ENCODE results near the gene EIF1AD. TPM values are rescaled to one million over a fixed set of nuclear protein-coding genes. Genes with fewer than 3 reads are reported as not detected.
A peak's percentile ranks its signal among the peaks of the same experiment; 100 is the strongest.

The EIF1AD gene
- total and polyA plus RNA-seq, 8 donors = 9.5 to 16.0 (median 12.2) TPM

DNA sequence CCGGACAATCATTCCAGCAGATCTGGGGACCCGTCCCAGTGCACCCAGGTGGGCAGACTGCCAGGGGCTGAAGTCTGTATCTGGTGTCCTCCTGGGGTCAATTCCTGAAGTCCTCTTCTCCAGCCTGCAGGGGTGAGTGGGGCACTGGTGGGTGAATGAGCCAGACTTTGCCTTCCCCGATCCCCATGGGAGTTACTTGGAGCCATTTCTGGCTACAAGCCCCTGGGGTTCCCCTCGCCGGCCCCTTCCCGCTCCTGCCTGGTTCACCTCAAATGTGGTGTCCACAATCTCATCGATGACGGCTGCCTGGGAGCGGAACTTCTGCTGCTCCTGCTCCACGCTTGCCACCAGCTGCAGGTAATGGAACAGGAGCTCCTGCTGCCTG, 14.8 kb upstream of the EIF1AD start:
- DNase-seq = no peak
- no peaks in the 10 kb centered on the region for H3K9me3 ChIP-seq
- peaks cover 0 to 4% (median 0%) of the 10 kb centered on the region in 4 donors for H3K27me3 ChIP-seq
- H3K4me3 ChIP-seq = no peak overlapping the region
- 80 to 83% methylated on average over 10 of the region's 10 CpGs for WGBS, 2 donors
- no peaks in the 10 kb centered on the region for H3K4me1 ChIP-seq
- TF ChIP-seq, protein P1, sequence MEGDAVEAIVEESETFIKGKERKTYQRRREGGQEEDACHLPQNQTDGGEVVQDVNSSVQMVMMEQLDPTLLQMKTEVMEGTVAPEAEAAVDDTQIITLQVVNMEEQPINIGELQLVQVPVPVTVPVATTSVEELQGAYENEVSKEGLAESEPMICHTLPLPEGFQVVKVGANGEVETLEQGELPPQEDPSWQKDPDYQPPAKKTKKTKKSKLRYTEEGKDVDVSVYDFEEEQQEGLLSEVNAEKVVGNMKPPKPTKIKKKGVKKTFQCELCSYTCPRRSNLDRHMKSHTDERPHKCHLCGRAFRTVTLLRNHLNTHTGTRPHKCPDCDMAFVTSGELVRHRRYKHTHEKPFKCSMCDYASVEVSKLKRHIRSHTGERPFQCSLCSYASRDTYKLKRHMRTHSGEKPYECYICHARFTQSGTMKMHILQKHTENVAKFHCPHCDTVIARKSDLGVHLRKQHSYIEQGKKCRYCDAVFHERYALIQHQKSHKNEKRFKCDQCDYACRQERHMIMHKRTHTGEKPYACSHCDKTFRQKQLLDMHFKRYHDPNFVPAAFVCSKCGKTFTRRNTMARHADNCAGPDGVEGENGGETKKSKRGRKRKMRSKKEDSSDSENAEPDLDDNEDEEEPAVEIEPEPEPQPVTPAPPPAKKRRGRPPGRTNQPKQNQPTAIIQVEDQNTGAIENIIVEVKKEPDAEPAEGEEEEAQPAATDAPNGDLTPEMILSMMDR (IDR thresholded peaks at IDR 0.05) = no peak
- no peaks in the 10 kb centered on the region for H3K36me3 ChIP-seq
- H3K27ac ChIP-seq = no peak overlapping the region
- intact Hi-C loops (cut with DNase I) = no loop called here
- no peak for FAIRE-seq
- ATAC-seq = no peak

DNA sequence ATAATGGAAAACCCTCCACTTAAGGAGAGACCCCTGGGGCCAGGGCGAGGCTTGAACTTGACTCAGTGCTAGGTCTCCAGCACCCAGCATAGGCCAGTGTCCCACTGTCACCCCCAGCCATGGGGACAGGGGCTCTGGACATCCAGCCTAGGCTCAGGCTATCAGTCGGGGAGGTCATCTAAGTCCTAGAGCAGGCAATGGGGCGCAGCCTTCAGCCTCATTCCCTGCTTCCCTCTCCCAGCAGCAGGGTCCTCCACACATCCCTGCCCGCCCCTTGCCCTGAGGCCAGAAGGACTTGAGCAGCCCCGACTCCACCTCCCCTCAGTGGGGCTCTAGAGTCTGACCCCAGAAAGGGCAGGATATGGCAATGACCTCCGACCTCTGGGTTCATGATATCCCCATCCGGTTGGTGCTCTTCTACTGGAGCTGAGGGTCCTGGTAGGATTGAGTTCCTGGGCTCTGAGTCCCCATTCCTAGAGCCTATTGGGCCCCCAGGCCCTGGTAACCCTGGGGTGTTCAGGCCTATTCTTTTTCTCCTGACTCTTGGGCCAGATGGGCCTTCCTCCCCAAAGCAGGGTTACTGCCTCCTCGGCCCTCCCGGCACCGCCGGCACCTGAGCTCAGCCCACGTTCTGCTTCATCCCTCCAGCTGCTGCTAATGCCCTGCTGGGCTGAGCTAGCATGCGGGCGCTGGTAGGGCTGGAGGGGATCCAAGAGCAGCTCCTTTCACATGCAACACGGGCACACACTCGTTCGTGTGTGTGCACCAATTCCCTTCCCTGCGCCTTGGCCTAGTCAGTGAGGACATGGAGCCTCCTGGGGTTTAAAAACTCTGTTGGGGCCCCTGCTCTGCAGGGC, 14.2 kb upstream of the EIF1AD start:
- no peak overlapping the region for H3K27ac ChIP-seq
- no peaks in the 10 kb centered on the region for H3K9me3 ChIP-seq
- DNase-seq (no peak), ATAC-seq (no peak), FAIRE-seq (no peak)
- whole genome bisulfite sequencing, 2 donors = 81 to 89% methylated on average over 18 of the region's 18 CpGs
- TF ChIP-seq, protein P1 (IDR thresholded peaks at IDR 0.05) = no peak
- no peak overlapping the region for H3K4me3 ChIP-seq
- intact Hi-C loops (cut with DNase I) = no loop called here
- H3K27me3 ChIP-seq = peaks cover 0 to 4% (median 0%) of the 10 kb centered on the region in 4 donors
- no peaks in the 10 kb centered on the region for H3K4me1 ChIP-seq
- H3K36me3 ChIP-seq = no peaks in the 10 kb centered on the region

DNA sequence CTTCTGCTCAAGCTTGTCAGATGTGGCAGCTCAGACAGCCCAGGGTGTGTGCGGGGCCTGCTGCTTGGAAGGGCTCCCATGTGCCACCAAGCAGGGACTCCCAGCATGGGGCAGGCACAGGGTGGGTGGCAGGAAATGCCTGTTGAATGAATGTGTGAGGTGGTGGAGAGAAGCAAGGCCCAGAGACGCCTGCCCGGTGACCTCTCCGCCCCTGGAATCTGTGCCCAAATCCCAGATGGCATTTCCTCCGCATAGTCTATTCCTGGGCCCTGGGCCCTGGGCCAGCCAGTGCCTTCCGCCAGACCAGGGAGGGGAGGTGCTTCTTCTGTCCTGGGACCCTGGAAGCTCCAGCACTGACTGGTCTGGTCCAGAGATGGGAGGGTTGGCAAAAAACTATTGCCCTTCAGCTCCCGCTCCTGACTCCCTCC, 13.5 kb upstream of the EIF1AD start:
- TF ChIP-seq, protein P1 (IDR thresholded peaks at IDR 0.05) = no peak
- intact Hi-C loops (cut with DNase I) = no loop called here
- DNase-seq (no peak), FAIRE-seq (no peak), ATAC-seq (no peak)
- Histone ChIP-seq H3K36me3 (no peaks in the 10 kb centered on the region), H3K27me3 (peaks cover 0 to 4% (median 0%) of the 10 kb centered on the region in 4 donors), H3K9me3 (no peaks in the 10 kb centered on the region), H3K27ac (no peak overlapping the region), H3K4me3 (no peak overlapping the region), H3K4me1 (no peaks in the 10 kb centered on the region)
- WGBS, 2 donors = 59 to 66% methylated on average over 7 of the region's 7 CpGs

DNA sequence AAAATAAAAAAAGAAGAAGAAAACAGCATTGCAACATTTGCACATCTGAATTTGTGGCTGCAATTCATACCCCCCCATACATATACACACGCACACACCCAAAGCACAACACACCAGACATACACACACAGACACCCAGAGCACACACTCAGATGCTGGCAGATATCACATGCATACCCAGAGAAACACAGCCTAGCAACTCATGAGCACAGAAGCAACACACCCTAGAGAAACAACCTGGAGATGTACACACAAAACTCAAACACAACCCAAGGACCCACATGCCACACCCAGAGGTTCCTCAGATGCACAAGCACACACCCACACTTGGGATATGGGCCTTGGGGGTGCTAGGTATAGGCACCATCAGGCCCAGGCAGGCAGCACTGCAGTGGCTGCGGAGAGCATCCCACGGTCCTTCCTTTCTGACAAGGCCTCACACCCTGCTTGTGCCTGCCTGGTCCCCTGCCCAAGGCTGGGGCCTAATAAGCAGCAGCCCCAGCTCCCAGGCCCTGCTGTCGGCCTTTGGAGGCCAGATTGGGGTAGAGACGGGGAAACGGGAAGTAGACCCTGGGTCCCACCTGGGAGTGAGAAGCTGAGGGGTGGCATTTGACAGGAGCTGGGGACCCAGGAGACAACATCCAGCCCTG, 13.0 kb upstream of the EIF1AD start:
- H3K27ac ChIP-seq = no peak overlapping the region
- H3K9me3 ChIP-seq = no peaks in the 10 kb centered on the region
- intact Hi-C loops (cut with DNase I) = no loop called here
- ATAC-seq = no peak
- H3K27me3 ChIP-seq = peaks cover 0 to 4% (median 0%) of the 10 kb centered on the region in 4 donors
- H3K4me3 ChIP-seq = no peak overlapping the region
- TF ChIP-seq, protein P1 (IDR thresholded peaks at IDR 0.05) = no peak
- no peak for DNase-seq
- no peaks in the 10 kb centered on the region for H3K4me1 ChIP-seq
- no peak for FAIRE-seq
- 93% methylated on average over 6 of the region's 6 CpGs for WGBS, 2 donors
- no peaks in the 10 kb centered on the region for H3K36me3 ChIP-seq

DNA sequence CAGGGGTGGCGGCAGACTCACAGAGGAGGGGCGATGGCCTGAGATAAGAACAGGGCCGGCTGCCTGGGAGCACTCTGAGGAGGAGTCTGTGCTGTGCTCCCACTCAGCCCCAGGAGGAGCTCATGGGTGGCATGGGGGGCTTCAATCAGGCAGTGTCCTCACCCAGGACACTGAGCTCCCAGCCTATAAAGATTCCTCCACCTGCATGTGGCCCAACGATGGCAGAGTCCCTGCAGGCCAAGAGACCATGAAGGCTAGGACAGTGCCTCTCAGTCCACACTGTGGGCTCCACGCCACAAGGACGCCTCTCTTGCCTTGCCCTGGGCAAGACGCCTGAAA, 11.8 kb upstream of the EIF1AD start:
- H3K4me3 ChIP-seq = no peak overlapping the region
- no peaks in the 10 kb centered on the region for H3K36me3 ChIP-seq
- 56 to 67% methylated on average over 7 of the region's 7 CpGs for WGBS, 2 donors
- no peaks in the 10 kb centered on the region for H3K9me3 ChIP-seq
- intact Hi-C loops (cut with DNase I) = no loop called here
- TF ChIP-seq, protein P1 (IDR thresholded peaks at IDR 0.05) = no peak
- H3K4me1 ChIP-seq = no peaks in the 10 kb centered on the region
- FAIRE-seq = no peak
- no peak for ATAC-seq
- peak in 1 of 6 donors; percentile 29 for DNase-seq
- H3K27ac ChIP-seq = no peak overlapping the region
- peaks cover 0 to 4% (median 0%) of the 10 kb centered on the region in 4 donors for H3K27me3 ChIP-seq

Measured in pancreas (tissue), 10 donors.